Measurements from ENCODE around the gene KCNIP1. TPM values are rescaled to one million over a fixed set of nuclear protein-coding genes. Genes with fewer than 3 reads are reported as not detected.

Gene KCNIP1
- total RNA-seq, 1 experiment from 2014 or later: not detected

DNA sequence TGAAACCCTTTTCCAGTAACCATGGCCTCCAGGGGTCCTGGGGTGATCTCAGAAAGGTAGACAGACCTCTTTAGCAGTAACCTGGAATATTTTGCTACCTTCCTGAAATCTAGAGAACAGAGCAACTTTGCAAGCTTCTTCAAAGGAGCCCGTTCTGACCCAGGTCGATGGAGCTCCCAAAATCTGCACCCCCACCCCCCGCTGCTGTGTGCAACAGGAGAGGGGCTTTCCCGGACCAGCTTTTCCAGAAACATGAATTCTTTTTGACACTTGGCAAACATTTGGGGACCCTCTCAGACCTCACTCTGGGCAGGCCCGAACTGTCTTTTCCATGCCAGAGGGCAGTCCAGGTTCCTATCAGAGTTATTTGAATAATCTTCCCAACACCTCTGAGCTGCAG is 65.3 kb downstream of the KCNIP1 start:
- DNase-seq (ENCODE audit: low read depth, low spot score): no peak
- H3K9ac ChIP-seq (ENCODE audit: low read length): no peak overlapping the region
- no peaks in the 10 kb centered on the region for H3K4me1 ChIP-seq (ENCODE audit: control insufficient read depth in 1 of 2, insufficient read depth in 2 of 2, low read length in 2 of 2)
- H3K9me3 ChIP-seq (ENCODE audit: control insufficient read depth in 1 of 2, insufficient read depth in 1 of 2, low read depth in 1 of 2, low read length in 2 of 2): no peaks in the 10 kb centered on the region
- peaks cover 90% of the 10 kb centered on the region for H3K27me3 ChIP-seq (ENCODE audit: insufficient read depth, low read length)
- H3K79me2 ChIP-seq (ENCODE audit: insufficient read depth, low read length): no peaks in the 10 kb centered on the region
- ChIA-PET CTCF (no interaction called here), POLR2A (no interaction called here), RAD21 (ENCODE audit: low non-redundant PET in 1 of 2, low total read pairs in 2 of 2, uncharacterized antibody in 2 of 2, unreplicated experiment in 2 of 2) (no interaction called here)
- TF ChIP-seq, protein P1, sequence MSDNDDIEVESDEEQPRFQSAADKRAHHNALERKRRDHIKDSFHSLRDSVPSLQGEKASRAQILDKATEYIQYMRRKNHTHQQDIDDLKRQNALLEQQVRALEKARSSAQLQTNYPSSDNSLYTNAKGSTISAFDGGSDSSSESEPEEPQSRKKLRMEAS (IDR thresholded peaks at IDR 0.05): no peak
- TF ChIP-seq, protein P2, sequence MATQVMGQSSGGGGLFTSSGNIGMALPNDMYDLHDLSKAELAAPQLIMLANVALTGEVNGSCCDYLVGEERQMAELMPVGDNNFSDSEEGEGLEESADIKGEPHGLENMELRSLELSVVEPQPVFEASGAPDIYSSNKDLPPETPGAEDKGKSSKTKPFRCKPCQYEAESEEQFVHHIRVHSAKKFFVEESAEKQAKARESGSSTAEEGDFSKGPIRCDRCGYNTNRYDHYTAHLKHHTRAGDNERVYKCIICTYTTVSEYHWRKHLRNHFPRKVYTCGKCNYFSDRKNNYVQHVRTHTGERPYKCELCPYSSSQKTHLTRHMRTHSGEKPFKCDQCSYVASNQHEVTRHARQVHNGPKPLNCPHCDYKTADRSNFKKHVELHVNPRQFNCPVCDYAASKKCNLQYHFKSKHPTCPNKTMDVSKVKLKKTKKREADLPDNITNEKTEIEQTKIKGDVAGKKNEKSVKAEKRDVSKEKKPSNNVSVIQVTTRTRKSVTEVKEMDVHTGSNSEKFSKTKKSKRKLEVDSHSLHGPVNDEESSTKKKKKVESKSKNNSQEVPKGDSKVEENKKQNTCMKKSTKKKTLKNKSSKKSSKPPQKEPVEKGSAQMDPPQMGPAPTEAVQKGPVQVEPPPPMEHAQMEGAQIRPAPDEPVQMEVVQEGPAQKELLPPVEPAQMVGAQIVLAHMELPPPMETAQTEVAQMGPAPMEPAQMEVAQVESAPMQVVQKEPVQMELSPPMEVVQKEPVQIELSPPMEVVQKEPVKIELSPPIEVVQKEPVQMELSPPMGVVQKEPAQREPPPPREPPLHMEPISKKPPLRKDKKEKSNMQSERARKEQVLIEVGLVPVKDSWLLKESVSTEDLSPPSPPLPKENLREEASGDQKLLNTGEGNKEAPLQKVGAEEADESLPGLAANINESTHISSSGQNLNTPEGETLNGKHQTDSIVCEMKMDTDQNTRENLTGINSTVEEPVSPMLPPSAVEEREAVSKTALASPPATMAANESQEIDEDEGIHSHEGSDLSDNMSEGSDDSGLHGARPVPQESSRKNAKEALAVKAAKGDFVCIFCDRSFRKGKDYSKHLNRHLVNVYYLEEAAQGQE (IDR thresholded peaks at IDR 0.05; ENCODE audit: low read depth): no peak
- no peak for TF ChIP-seq CEBPB (IDR thresholded peaks at IDR 0.05; ENCODE audit: low read depth)
- no peak for TF ChIP-seq SIN3A (IDR thresholded peaks at IDR 0.05; ENCODE audit: low read depth)
- TF ChIP-seq TCF7L2 (IDR thresholded peaks at IDR 0.05; ENCODE audit: borderline replicate concordance, extremely low read depth, insufficient read depth, insufficient read length): no peak
- TF ChIP-seq ELF1 (IDR thresholded peaks at IDR 0.05; ENCODE audit: borderline replicate concordance, low read depth): no peak
- no peak for TF ChIP-seq ZFX (IDR thresholded peaks at IDR 0.05)
- TF ChIP-seq ZNF274 (IDR thresholded peaks at IDR 0.05; ENCODE audit: low read depth, low read length): no peak
- no peak for TF ChIP-seq FOSL1 (IDR thresholded peaks at IDR 0.05; ENCODE audit: low read depth)
- TF ChIP-seq YY1 (IDR thresholded peaks at IDR 0.05; ENCODE audit: extremely low read depth, insufficient replicate concordance, low read depth, low read length): no peak
- TF ChIP-seq, protein P3, sequence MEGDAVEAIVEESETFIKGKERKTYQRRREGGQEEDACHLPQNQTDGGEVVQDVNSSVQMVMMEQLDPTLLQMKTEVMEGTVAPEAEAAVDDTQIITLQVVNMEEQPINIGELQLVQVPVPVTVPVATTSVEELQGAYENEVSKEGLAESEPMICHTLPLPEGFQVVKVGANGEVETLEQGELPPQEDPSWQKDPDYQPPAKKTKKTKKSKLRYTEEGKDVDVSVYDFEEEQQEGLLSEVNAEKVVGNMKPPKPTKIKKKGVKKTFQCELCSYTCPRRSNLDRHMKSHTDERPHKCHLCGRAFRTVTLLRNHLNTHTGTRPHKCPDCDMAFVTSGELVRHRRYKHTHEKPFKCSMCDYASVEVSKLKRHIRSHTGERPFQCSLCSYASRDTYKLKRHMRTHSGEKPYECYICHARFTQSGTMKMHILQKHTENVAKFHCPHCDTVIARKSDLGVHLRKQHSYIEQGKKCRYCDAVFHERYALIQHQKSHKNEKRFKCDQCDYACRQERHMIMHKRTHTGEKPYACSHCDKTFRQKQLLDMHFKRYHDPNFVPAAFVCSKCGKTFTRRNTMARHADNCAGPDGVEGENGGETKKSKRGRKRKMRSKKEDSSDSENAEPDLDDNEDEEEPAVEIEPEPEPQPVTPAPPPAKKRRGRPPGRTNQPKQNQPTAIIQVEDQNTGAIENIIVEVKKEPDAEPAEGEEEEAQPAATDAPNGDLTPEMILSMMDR (IDR thresholded peaks at IDR 0.05 in 2 of 3, conservative IDR thresholded peaks at IDR 0.05 in 1 of 3; ENCODE audit: borderline replicate concordance in 1 of 3, insufficient read depth in 1 of 3, low read depth in 2 of 3, low read length in 2 of 3): no peak
- TF ChIP-seq SP1 (IDR thresholded peaks at IDR 0.05; ENCODE audit: low read depth): no peak
- no peak for TF ChIP-seq JUND (IDR thresholded peaks at IDR 0.05)
- no peak for TF ChIP-seq RAD21 (IDR thresholded peaks at IDR 0.05; ENCODE audit: low read depth)
- H2AFZ ChIP-seq (ENCODE audit: low read depth, low read length, poor library complexity, severe bottlenecking): no peak overlapping the region
- H4K20me1 ChIP-seq (ENCODE audit: insufficient read depth): no peaks in the 10 kb centered on the region
- BruUV-seq (replicated peaks): no TSS peak
- intact Hi-C loops (cut with micrococcal nuclease): no loop called here
- ATAC-seq: no peak
- H3K27ac ChIP-seq (ENCODE audit: low read depth, low read length): no peak overlapping the region
- H3K4me3 ChIP-seq (replicated peaks in 1 of 2; ENCODE audit: low read depth in 1 of 2, low read length in 2 of 2): no peak overlapping the region
- H3K9me2 ChIP-seq (ENCODE audit: insufficient read depth): no peaks in the 10 kb centered on the region
- no peaks in the 10 kb centered on the region for H3K36me3 ChIP-seq (ENCODE audit: control insufficient read depth in 1 of 2, insufficient read depth in 2 of 2, low read length in 2 of 2)
- no peak overlapping the region for H3K4me2 ChIP-seq (ENCODE audit: low read length)
